WTC11 (cell line): Measurements from ENCODE around the gene EIF3A. TPM values are rescaled to one million over a fixed set of nuclear protein-coding genes. Genes with fewer than 3 reads are reported as not detected.

ENCODE experiments used
- ATAC-seq: fragments of 200-7000 bp; cut with Tn5 transposase; 2 replicates; pipeline ENCODE4 v1.10.0; 2021; ENCODE audit warnings: mild to moderate bottlenecking, moderate library complexity
- CTCF ChIA-PET: fragments of 300-600 bp; sonication (Branson Sonifier 250); formaldehyde crosslinking; loops from one replicate; lab custom pipeline; 2021; ENCODE audit warnings: antibody characterized with exemption; lab: Charles Lee
- POLR2A ChIA-PET: fragments of 350-600 bp; sonication (Branson Sonifier 250); formaldehyde crosslinking; loops from one replicate; lab custom pipeline; 2021; ENCODE audit warnings: antibody characterized with exemption; lab: Charles Lee
- DNase-seq: peaks from one replicate; pipeline ENCODE4 v3.0.0; 2021; ENCODE audit warnings: low spot score
- H3K27ac Mint-ChIP-seq: 2 replicates; pipeline ENCODE4 v1.8.0; 2021; ENCODE audit warnings: mixed read lengths
- H3K27me3 Mint-ChIP-seq: 2 replicates; pipeline ENCODE4 v1.8.0; 2021; ENCODE audit warnings: low read depth, mild to moderate bottlenecking, moderate library complexity, mixed read lengths
- H3K36me3 Mint-ChIP-seq: 2 replicates; pipeline ENCODE4 v1.8.0; 2021; ENCODE audit warnings: mixed read lengths
- H3K4me1 Mint-ChIP-seq: 2 replicates; pipeline ENCODE4 v1.8.0; 2022; ENCODE audit warnings: mixed read lengths
- H3K4me3 Mint-ChIP-seq: 2 replicates; pipeline ENCODE4 v1.8.0; 2021; ENCODE audit warnings: mild to moderate bottlenecking, moderate library complexity, mixed read lengths
- H3K9me3 Mint-ChIP-seq: 2 replicates; pipeline ENCODE4 v1.8.0; 2021; ENCODE audit warnings: mixed read lengths
- ARID4B ChIP-seq: sonication (generic); formaldehyde crosslinking; IDR thresholded peaks from 2 replicates; pipeline ENCODE4 v1.8.0; 2023; ENCODE audit warnings: missing genetic modification reagents, mild to moderate bottlenecking, borderline replicate concordance
- ATF3 ChIP-seq: sonication (generic); formaldehyde crosslinking; conservative IDR thresholded peaks from 2 replicates; pipeline ENCODE4 v1.8.1; 2022; ENCODE audit warnings: mild to moderate bottlenecking, missing genetic modification reagents
- CBFB ChIP-seq: sonication (generic); formaldehyde crosslinking; IDR thresholded peaks from 2 replicates; pipeline ENCODE4 v1.8.1; 2022; ENCODE audit warnings: mild to moderate bottlenecking, low read depth, missing genetic modification reagents
- E2F4 ChIP-seq: sonication (generic); formaldehyde crosslinking; IDR thresholded peaks from 2 replicates; pipeline ENCODE4 v1.8.1; 2022; ENCODE audit warnings: low read depth, mild to moderate bottlenecking, moderate library complexity, missing genetic modification reagents, borderline replicate concordance
- HMGA2 ChIP-seq: fragments of 250-450 bp; sonication (Bioruptor Pico); IDR thresholded peaks from 2 replicates; pipeline ENCODE4 v1.4.0; 2021; ENCODE audit warnings: mild to moderate bottlenecking, moderate library complexity
- IRF2 ChIP-seq: sonication (generic); formaldehyde crosslinking; IDR thresholded peaks from 2 replicates; pipeline ENCODE4 v1.8.0; 2022; ENCODE audit warnings: low read depth, missing genetic modification reagents, borderline replicate concordance
- MXD4 ChIP-seq: fragments of 250-450 bp; sonication (Bioruptor Pico); IDR thresholded peaks from 2 replicates; pipeline ENCODE4 v1.8.0; 2021; ENCODE audit warnings: mild to moderate bottlenecking, moderate library complexity, borderline replicate concordance
- NR2C2 ChIP-seq: sonication (generic); formaldehyde crosslinking; IDR thresholded peaks from 2 replicates; pipeline ENCODE4 v1.8.0; 2022; ENCODE audit warnings: mild to moderate bottlenecking, missing genetic modification reagents
- OVOL2 ChIP-seq: fragments of 250-450 bp; sonication (Bioruptor Pico); IDR thresholded peaks from 2 replicates; pipeline ENCODE4 v1.9.0; 2021; ENCODE audit warnings: mild to moderate bottlenecking, borderline replicate concordance
- SP1 ChIP-seq: sonication (generic); formaldehyde crosslinking; conservative IDR thresholded peaks from 2 replicates; pipeline ENCODE4 v1.8.1; 2022; ENCODE audit warnings: missing genetic modification reagents
- STAT6 ChIP-seq: sonication (generic); formaldehyde crosslinking; conservative IDR thresholded peaks from 2 replicates; pipeline ENCODE4 v1.8.1; 2023; ENCODE audit warnings: mild to moderate bottlenecking, low read depth, missing genetic modification reagents, moderate library complexity
- ZBTB21 ChIP-seq: sonication (generic); formaldehyde crosslinking; IDR thresholded peaks from 2 replicates; pipeline ENCODE4 v1.8.1; 2023; ENCODE audit warnings: mild to moderate bottlenecking, missing genetic modification reagents, borderline replicate concordance
- ZNF138 ChIP-seq: sonication (generic); formaldehyde crosslinking; conservative IDR thresholded peaks from 2 replicates; pipeline ENCODE4 v1.8.1; 2022; ENCODE audit warnings: mild to moderate bottlenecking, moderate library complexity, missing genetic modification reagents
- ZNF425 ChIP-seq: fragments of 250-450 bp; sonication (Bioruptor Pico); conservative IDR thresholded peaks from 2 replicates; pipeline ENCODE4 v1.9.0; 2021; ENCODE audit warnings: mild to moderate bottlenecking
- ZNF512 ChIP-seq: sonication (generic); formaldehyde crosslinking; IDR thresholded peaks from 2 replicates; pipeline ENCODE4 v1.8.1; 2022; ENCODE audit warnings: missing genetic modification reagents, borderline replicate concordance
- total RNA-seq: library from RNA; stranded (reverse); gene quantifications from 3 replicates; pipeline ENCODE4 v1.2.3, GENCODE V29; 2021

Gene EIF3A
- total RNA-seq, 1 experiment from 2014 or later, result 213 TPM

GRCh38 chr10:118993214-118993613 is 87.4 kb downstream of the EIF3A start:
- CTCF ChIA-PET, result no interaction called here
- TF ChIP-seq MXD4 (CRISPR knock-in tag), result no peak
- no peak for TF ChIP-seq STAT6
- TF ChIP-seq ZNF512 (CRISPR knock-in tag), result no peak
- no peak for TF ChIP-seq SP1 (CRISPR knock-in tag)
- TF ChIP-seq ZBTB21 (CRISPR knock-in tag), result no peak
- TF ChIP-seq E2F4, result no peak
- no peak for TF ChIP-seq ARID4B
- no peak for TF ChIP-seq ZNF425 (CRISPR knock-in tag)
- TF ChIP-seq NR2C2 (CRISPR knock-in tag), result no peak
- no peak for TF ChIP-seq OVOL2 (CRISPR knock-in tag)
- no peak for TF ChIP-seq CBFB
- TF ChIP-seq ATF3 (CRISPR knock-in tag), result no peak
- TF ChIP-seq HMGA2 (CRISPR knock-in tag), result no peak
- H3K27me3 Mint-ChIP-seq, result no peaks in the 10 kb centered on the region
- no peaks in the 10 kb centered on the region for H3K4me1 Mint-ChIP-seq
- no peaks in the 10 kb centered on the region for H3K36me3 Mint-ChIP-seq
- POLR2A ChIA-PET, result no interaction called here
- no peak overlapping the region for H3K27ac Mint-ChIP-seq
- DNase-seq (no peak), ATAC-seq (no peak)
- H3K4me3 Mint-ChIP-seq, result no peak overlapping the region
- H3K9me3 Mint-ChIP-seq, result peaks cover 8% of the 10 kb centered on the region; the same call in 1 of the 2 replicates

GRCh38 chr10:118992496-118992895 is 88.1 kb downstream of the EIF3A start:
- no peak for ATAC-seq
- DNase-seq, result no peak
- Mint-ChIP-seq H3K4me3 (no peak overlapping the region), H3K27ac (no peak overlapping the region), H3K36me3 (no peaks in the 10 kb centered on the region), H3K9me3 (peaks cover 8% of the 10 kb centered on the region; the same call in 1 of the 2 replicates), H3K4me1 (no peaks in the 10 kb centered on the region), H3K27me3 (no peaks in the 10 kb centered on the region)
- ChIA-PET CTCF (no interaction called here), POLR2A (no interaction called here)
- TF ChIP-seq E2F4 (no peak), ZNF138 (CRISPR knock-in tag) (no peak), ZBTB21 (CRISPR knock-in tag) (no peak), IRF2 (CRISPR knock-in tag) (no peak), STAT6 (no peak)
